K562 (cell line): Measurements from ENCODE around the gene TNIP1. TPM values are rescaled to one million over a fixed set of nuclear protein-coding genes. Genes with fewer than 3 reads are reported as not detected.

Experiments
- ATAC-seq: fragments of 200-7000 bp; cut with Tn5 transposase; 3 replicates; pipeline ENCODE4 v1.9.1; 2020; ENCODE audit warnings: moderate library complexity
- BruUV-seq: library from RNA; stranded (reverse); fragments of 400-500 nt; replicated peaks from 2 replicates; lab custom pipeline; 2021; lab: Mats Ljungman, UMichigan
- CTCF ChIA-PET: fragments of 300-600 bp; formaldehyde crosslinking; extraction: SDS; loops from one replicate; lab custom pipeline; 2021; ENCODE audit warnings: low intra/inter-chr PET ratio; lab: Yijun Ruan, JAX
- POLR2A ChIA-PET: fragments of 300-600, 350-650 bp; sonication (Branson Sonifier 250); formaldehyde crosslinking; extraction: SDS; loops from one replicate; lab custom pipeline; 2021; ENCODE audit warnings: antibody characterized with exemption, inconsistent platforms; lab: Yijun Ruan, JAX
- DNase-seq, 4 experiments: peaks; one replicate each; pipeline versions ENCODE4 v3.0.0 to v3.0.0-alpha.2; 2011 to 2018; ENCODE audit warnings: low spot score in 3 of 4, mixed read lengths in 3 of 4; ENCODE audit errors: extremely low read depth in 1 of 4
- FAIRE-seq: peaks from 2 replicates; lab custom pipeline; 2011; peaks lifted over from hg19 to GRCh38; lab: Jason Lieb, UNC
- H2AFZ ChIP-seq: 2 replicates; pipeline ENCODE4 v1.6.0; 2011; ENCODE audit warnings: low read depth, low read length, control low read depth, inconsistent platforms
- H3K27ac ChIP-seq: fragments of 200-600 bp; 3 replicates; pipeline ENCODE4 v1.8.0; 2011; ENCODE audit warnings: low read depth, mild to moderate bottlenecking, control low read depth, inconsistent platforms, low read length, moderate library complexity, mixed read lengths; ENCODE audit errors: extremely low read depth
- H3K27me3 ChIP-seq, 2 experiments: fragments of 300-600 bp in 1 of 2; 2 replicates in 1 of 2; 3 replicates in 1 of 2; pipeline versions ENCODE4 v1.6.0 to v1.8.0; 2011; ENCODE audit warnings: inconsistent platforms in 2 of 2, low read length in 2 of 2, mild to moderate bottlenecking in 1 of 2, mixed read lengths in 1 of 2, moderate library complexity in 1 of 2; ENCODE audit not compliant: control insufficient read depth in 2 of 2, insufficient read depth in 2 of 2
- H3K36me3 ChIP-seq: fragments of 300-600 bp; 3 replicates; pipeline ENCODE4 v1.8.0; 2011; ENCODE audit warnings: mild to moderate bottlenecking, low read length, inconsistent platforms; ENCODE audit not compliant: control insufficient read depth, insufficient read depth
- H3K4me1 ChIP-seq, 2 experiments: fragments of 200-600 bp in 1 of 2; replicated peaks in 1 of 2; 2 replicates in 1 of 2; 3 replicates in 1 of 2; pipeline versions ENCODE4 v1.5.1 to v1.8.0; 2011; ENCODE audit warnings: inconsistent platforms in 2 of 2, low read length in 2 of 2, mild to moderate bottlenecking in 1 of 2, mixed read lengths in 1 of 2, moderate library complexity in 1 of 2; ENCODE audit not compliant: control insufficient read depth in 2 of 2, insufficient read depth in 2 of 2
- H3K4me2 ChIP-seq: 2 replicates; pipeline ENCODE4 v1.6.1; 2011; ENCODE audit warnings: low read length, control low read depth, inconsistent platforms, mixed read lengths; ENCODE audit not compliant: insufficient read depth
- H3K4me3 ChIP-seq: fragments of 200-600 bp; sonication (generic), shearing (Covaris generic); 2 replicates; pipeline ENCODE4 v1.5.1; 2016; ENCODE audit warnings: control low read depth, inconsistent platforms
- H3K79me2 ChIP-seq: fragments of 200-600 bp; 3 replicates; pipeline ENCODE4 v1.8.0; 2011; ENCODE audit warnings: low read length, inconsistent platforms; ENCODE audit not compliant: control insufficient read depth, insufficient read depth
- H3K9ac ChIP-seq, 2 experiments: 2 replicates each; pipeline versions ENCODE4 v1.6.0 to v1.6.1; 2011; ENCODE audit warnings: low read depth in 2 of 2, low read length in 2 of 2, control low read depth in 1 of 2, inconsistent platforms in 1 of 2, mild to moderate bottlenecking in 1 of 2, mixed read lengths in 1 of 2; ENCODE audit not compliant: insufficient read depth in 1 of 2
- H3K9me1 ChIP-seq: one replicate; pipeline ENCODE4 v1.6.0; 2011; ENCODE audit warnings: inconsistent platforms, mild to moderate bottlenecking, low read length, moderate library complexity; ENCODE audit not compliant: control insufficient read depth, insufficient read depth
- H3K9me3 ChIP-seq: replicated peaks from 2 replicates; pipeline ENCODE4 v1.5.1; 2011; ENCODE audit warnings: low read depth, low read length, inconsistent platforms; ENCODE audit not compliant: control insufficient read depth, insufficient read depth
- H4K20me1 ChIP-seq: replicated peaks from 2 replicates; pipeline ENCODE4 v1.6.1; 2011; ENCODE audit warnings: low read length, inconsistent platforms, mixed read lengths; ENCODE audit not compliant: control insufficient read depth, insufficient read depth
- CHCHD3 ChIP-seq: fragments of 250-450 bp; sonication (Bioruptor Pico); IDR thresholded peaks from 2 replicates; pipeline ENCODE4 v2.1.2; 2022; ENCODE audit warnings: mild to moderate bottlenecking
- HCFC1 ChIP-seq: IDR thresholded peaks from 2 replicates; pipeline ENCODE4 v1.6.1; 2012; ENCODE audit warnings: low read depth, low read length, improper control_type of control experiment
- HNRNPUL1 ChIP-seq: fragments of 200-400 bp; formaldehyde crosslinking; IDR thresholded peaks from 2 replicates; pipeline ENCODE4 v1.6.1; 2017; ENCODE audit warnings: low read length
- POLR2AphosphoS5 ChIP-seq: IDR thresholded peaks from 2 replicates; pipeline ENCODE4 v1.6.1; 2011; ENCODE audit warnings: mild to moderate bottlenecking, low read depth, low read length, moderate library complexity; ENCODE audit not compliant: control insufficient read depth, insufficient read depth
- RBM22 ChIP-seq: fragments of 200-400 bp; formaldehyde crosslinking; IDR thresholded peaks from 2 replicates; pipeline ENCODE4 v1.6.1; 2018; ENCODE audit warnings: low read length, low read depth; ENCODE audit not compliant: poor library complexity, severe bottlenecking
- SMAD3 ChIP-seq: fragments of 450-650 bp; formaldehyde crosslinking; conservative IDR thresholded peaks from 2 replicates; pipeline ENCODE4 v1.4.0; 2020; ENCODE audit warnings: mild to moderate bottlenecking
- TBL1XR1 ChIP-seq, 2 experiments: IDR thresholded peaks; 2 replicates each; pipeline ENCODE4 v1.6.1; 2012; ENCODE audit warnings: improper control_type of control experiment in 2 of 2, low read length in 2 of 2, mild to moderate bottlenecking in 1 of 2
- ZNF124 ChIP-seq: sonication (generic); formaldehyde crosslinking; IDR thresholded peaks from 2 replicates; pipeline ENCODE4 v1.8.1; 2022; ENCODE audit warnings: missing genetic modification reagents
- ZNF174 ChIP-seq: fragments of 250-450 bp; sonication (Bioruptor Pico); IDR thresholded peaks from 2 replicates; pipeline ENCODE4 v1.4.0; 2020; ENCODE audit warnings: mild to moderate bottlenecking
- ZNF232 ChIP-seq: sonication (generic); formaldehyde crosslinking; IDR thresholded peaks from 2 replicates; pipeline ENCODE4 v1.8.0; 2022; ENCODE audit warnings: mild to moderate bottlenecking, missing genetic modification reagents
- ZNF311 ChIP-seq: fragments of 250-450 bp; sonication (Bioruptor Pico); IDR thresholded peaks from 2 replicates; pipeline ENCODE4 v1.4.0; 2020; ENCODE audit warnings: mild to moderate bottlenecking, moderate library complexity
- WGBS: fragments of 100-300 bp; shearing (Covaris generic); methylation state at CpG from one replicate; pipeline ENCODE4 v1.1.6; 2016; ENCODE audit warnings: low coverage, mixed read lengths; ENCODE audit not compliant: insufficient coverage; ENCODE audit errors: missing lambda C conversion rate; 5-methylcytosine and 5-hydroxymethylcytosine counted together
- in situ Hi-C: fragments of 300-500 bp; cut with MboI; formaldehyde crosslinking; loops from 4 replicates; pipeline ENCODE4 v1.15.0; 2018; ENCODE audit warnings: inconsistent platforms, mixed read lengths
- intact Hi-C: fragments of 100-400 bp; cut with micrococcal nuclease; formaldehyde crosslinking; loops from 2 replicates; pipeline ENCODE4 v1.14.2; 2022
- polyA plus RNA-seq, 8 experiments: library from polyadenylated mRNA; depleted of rRNA in 4 of 8; stranded (reverse) in 5 of 8; unstranded in 3 of 8; fragments of >200 nt; fragmentation: Nextera tagmentation in 2 of 8; fragmentation: Illumina TruSeq in 1 of 8; extraction: Ambion mirVana in 2 of 8; extraction: Trizol in 1 of 8; gene quantifications; 2 replicates each; pipeline versions ENCODE4 v1.2.1 to v1.2.3, GENCODE V29; 2011 to 2014; ENCODE audit warnings: inconsistent platforms in 1 of 8, missing spikeins in 1 of 8
- total RNA-seq, 7 experiments: library from RNA; depleted of rRNA in 6 of 7; stranded (reverse); fragments of >200 nt in 6 of 7; fragmentation: Illumina TruSeq in 2 of 7; extraction: Trizol in 2 of 7; gene quantifications; 2 replicates each; pipeline versions ENCODE4 v1.2.1 to v1.2.3, GENCODE V29; 2011 to 2021; ENCODE audit warnings: low replicate concordance in 1 of 7
- TF ChIP-seq, protein P1 (sequence below): fragments of 450-650 bp; IDR thresholded peaks from 2 replicates; pipeline ENCODE4 v1.6.1; 2016; ENCODE audit warnings: mild to moderate bottlenecking
- TF ChIP-seq, protein P2 (sequence below): fragments of 250-450 bp; sonication (Bioruptor Pico); IDR thresholded peaks from 2 replicates; pipeline ENCODE4 v1.8.0; 2021; ENCODE audit warnings: borderline replicate concordance, mild to moderate bottlenecking, moderate library complexity; ENCODE audit not compliant: poor library complexity, severe bottlenecking
- TF ChIP-seq, protein P3 (sequence below): fragments of 450-650 bp; conservative IDR thresholded peaks from 2 replicates; pipeline ENCODE4 v1.6.1; 2016; ENCODE audit warnings: missing genetic modification characterization, low read depth, mild to moderate bottlenecking, missing compliant biosample characterization, moderate library complexity
- TF ChIP-seq, protein P4 (sequence below): fragments of 250-450 bp; sonication (Bioruptor Pico); IDR thresholded peaks from 2 replicates; pipeline ENCODE4 v1.6.1; 2021; ENCODE audit warnings: mild to moderate bottlenecking
- TF ChIP-seq, protein P5 (sequence below): fragments of 450-650 bp; formaldehyde crosslinking; IDR thresholded peaks from 2 replicates; pipeline ENCODE4 v1.4.0; 2022; ENCODE audit warnings: mild to moderate bottlenecking, moderate library complexity

The TNIP1 gene
- total and polyA plus RNA-seq, 9 of the 15 experiments (the other 6 are each of a cell fraction or from before 2014, with no cell fraction given) = 0.46 to 41.0 (median 24.6) TPM

DNA sequence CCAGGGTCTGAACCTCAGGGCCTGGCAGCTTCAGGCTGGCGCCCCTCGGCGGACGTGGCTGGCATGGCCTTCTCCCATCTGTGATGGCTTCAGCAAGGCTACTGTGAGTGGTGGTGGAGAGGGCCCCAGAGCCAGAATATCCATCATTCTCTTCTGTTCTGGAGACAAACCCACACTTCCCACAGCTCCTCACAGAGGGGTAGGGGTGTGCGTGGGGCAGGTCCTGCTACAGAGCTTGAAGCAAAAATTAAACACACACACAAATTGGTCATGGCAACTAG lies 50.8 kb downstream of the TNIP1 start:
- intact Hi-C loops = no loop called here
- peaks cover 2% of the 10 kb centered on the region for H3K9me1 ChIP-seq
- TF ChIP-seq, protein P1, sequence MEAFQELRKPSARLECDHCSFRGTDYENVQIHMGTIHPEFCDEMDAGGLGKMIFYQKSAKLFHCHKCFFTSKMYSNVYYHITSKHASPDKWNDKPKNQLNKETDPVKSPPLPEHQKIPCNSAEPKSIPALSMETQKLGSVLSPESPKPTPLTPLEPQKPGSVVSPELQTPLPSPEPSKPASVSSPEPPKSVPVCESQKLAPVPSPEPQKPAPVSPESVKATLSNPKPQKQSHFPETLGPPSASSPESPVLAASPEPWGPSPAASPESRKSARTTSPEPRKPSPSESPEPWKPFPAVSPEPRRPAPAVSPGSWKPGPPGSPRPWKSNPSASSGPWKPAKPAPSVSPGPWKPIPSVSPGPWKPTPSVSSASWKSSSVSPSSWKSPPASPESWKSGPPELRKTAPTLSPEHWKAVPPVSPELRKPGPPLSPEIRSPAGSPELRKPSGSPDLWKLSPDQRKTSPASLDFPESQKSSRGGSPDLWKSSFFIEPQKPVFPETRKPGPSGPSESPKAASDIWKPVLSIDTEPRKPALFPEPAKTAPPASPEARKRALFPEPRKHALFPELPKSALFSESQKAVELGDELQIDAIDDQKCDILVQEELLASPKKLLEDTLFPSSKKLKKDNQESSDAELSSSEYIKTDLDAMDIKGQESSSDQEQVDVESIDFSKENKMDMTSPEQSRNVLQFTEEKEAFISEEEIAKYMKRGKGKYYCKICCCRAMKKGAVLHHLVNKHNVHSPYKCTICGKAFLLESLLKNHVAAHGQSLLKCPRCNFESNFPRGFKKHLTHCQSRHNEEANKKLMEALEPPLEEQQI = no peak
- TF ChIP-seq RBM22 (no peak), HCFC1 (no peak), ZNF124 (CRISPR knock-in tag) (no peak), TBL1XR1 (IDR thresholded peaks at IDR 0.05; ENCODE audit: low read length in 2 of 2) (no peak), ZNF174 (CRISPR knock-in tag) (no peak), CHCHD3 (CRISPR knock-in tag) (no peak), ZNF232 (CRISPR knock-in tag) (no peak), POLR2AphosphoS5 (no peak), SMAD3 (CRISPR knock-in tag) (no peak), HNRNPUL1 (no peak), ZNF311 (no peak)
- TF ChIP-seq, protein P2, sequence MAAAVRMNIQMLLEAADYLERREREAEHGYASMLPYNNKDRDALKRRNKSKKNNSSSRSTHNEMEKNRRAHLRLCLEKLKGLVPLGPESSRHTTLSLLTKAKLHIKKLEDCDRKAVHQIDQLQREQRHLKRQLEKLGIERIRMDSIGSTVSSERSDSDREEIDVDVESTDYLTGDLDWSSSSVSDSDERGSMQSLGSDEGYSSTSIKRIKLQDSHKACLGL (CRISPR knock-in tag) = no peak
- TF ChIP-seq, protein P3, sequence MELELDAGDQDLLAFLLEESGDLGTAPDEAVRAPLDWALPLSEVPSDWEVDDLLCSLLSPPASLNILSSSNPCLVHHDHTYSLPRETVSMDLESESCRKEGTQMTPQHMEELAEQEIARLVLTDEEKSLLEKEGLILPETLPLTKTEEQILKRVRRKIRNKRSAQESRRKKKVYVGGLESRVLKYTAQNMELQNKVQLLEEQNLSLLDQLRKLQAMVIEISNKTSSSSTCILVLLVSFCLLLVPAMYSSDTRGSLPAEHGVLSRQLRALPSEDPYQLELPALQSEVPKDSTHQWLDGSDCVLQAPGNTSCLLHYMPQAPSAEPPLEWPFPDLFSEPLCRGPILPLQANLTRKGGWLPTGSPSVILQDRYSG (tag) = no peak
- TF ChIP-seq, protein P4, sequence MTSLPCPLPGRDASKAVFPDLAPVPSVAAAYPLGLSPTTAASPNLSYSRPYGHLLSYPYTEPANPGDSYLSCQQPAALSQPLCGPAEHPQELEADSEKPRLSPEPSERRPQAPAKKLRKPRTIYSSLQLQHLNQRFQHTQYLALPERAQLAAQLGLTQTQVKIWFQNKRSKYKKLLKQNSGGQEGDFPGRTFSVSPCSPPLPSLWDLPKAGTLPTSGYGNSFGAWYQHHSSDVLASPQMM (CRISPR knock-in tag) = no peak
- TF ChIP-seq, protein P5, sequence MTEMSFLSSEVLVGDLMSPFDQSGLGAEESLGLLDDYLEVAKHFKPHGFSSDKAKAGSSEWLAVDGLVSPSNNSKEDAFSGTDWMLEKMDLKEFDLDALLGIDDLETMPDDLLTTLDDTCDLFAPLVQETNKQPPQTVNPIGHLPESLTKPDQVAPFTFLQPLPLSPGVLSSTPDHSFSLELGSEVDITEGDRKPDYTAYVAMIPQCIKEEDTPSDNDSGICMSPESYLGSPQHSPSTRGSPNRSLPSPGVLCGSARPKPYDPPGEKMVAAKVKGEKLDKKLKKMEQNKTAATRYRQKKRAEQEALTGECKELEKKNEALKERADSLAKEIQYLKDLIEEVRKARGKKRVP (CRISPR knock-in tag) = no peak
- DNase-seq (no peak), ATAC-seq (no peak), FAIRE-seq (no peak)
- ChIA-PET POLR2A (interaction anchor here (1.7 kb wide), 1 partner anchor 10 kb away, joined by 5 read pairs; the partner anchor contains the start of gene GPX3), CTCF (no interaction called here)
- no peak overlapping the region for H2AFZ ChIP-seq
- H3K9me3 ChIP-seq = no peaks in the 10 kb centered on the region
- H3K79me2 ChIP-seq = no peaks in the 10 kb centered on the region
- no peaks in the 10 kb centered on the region for H3K27me3 ChIP-seq
- 96% methylated on average over 5 of the region's 5 CpGs for WGBS
- peak overlapping the region in 1 of 2 experiments; percentile 43; a peak in 1 of 4 replicates for H3K9ac ChIP-seq
- no peak overlapping the region for H3K4me3 ChIP-seq
- BruUV-seq = TSS peak; percentile 77
- H4K20me1 ChIP-seq = no peaks in the 10 kb centered on the region
- H3K27ac ChIP-seq = no peak overlapping the region
- peaks cover 0 to 2% of the 10 kb centered on the region in 2 experiments; a peak in 3 of 5 replicates for H3K4me1 ChIP-seq
- in situ Hi-C loops = no loop called here
- H3K4me2 ChIP-seq = no peak overlapping the region
- H3K36me3 ChIP-seq = peaks cover 64% of the 10 kb centered on the region; the same call in 2 of the 3 replicates
